GM18502 (cell line): ENCODE measurements around the gene CRY2.
"Not testable (repeated sequence)": the region's sequence is repeated elsewhere in the genome, so short reads cannot be mapped to it uniquely, and the experiment has no call there.

Experiments used
- ATAC-seq: cut with Tn5 transposase; IDR thresholded peaks from one replicate; pipeline ENCODE4 v1.9.1; 2021; ENCODE audit warnings: mild to moderate bottlenecking; ENCODE audit not compliant: unreplicated experiment, poor library complexity

CRY2 gene

GRCh38 chr11:45811109-45811435 lies 36.2 kb upstream of the CRY2 start:
- no peak for ATAC-seq

GRCh38 chr11:45811571-45812290 lies 35.5 kb upstream of the CRY2 start:
- ATAC-seq: no peak

GRCh38 chr11:45812581-45813548 lies 34.4 kb upstream of the CRY2 start:
- no peak for ATAC-seq

GRCh38 chr11:45815747-45816146 lies 31.5 kb upstream of the CRY2 start:
- ATAC-seq: no peak

GRCh38 chr11:45816614-45817013 lies 30.7 kb upstream of the CRY2 start:
- no peak for ATAC-seq

- ATAC-seq: peak; percentile 80
These were observed 30.1 kb upstream of the CRY2 start for GRCh38 chr11:45817191-45817590.

GRCh38 chr11:45818961-45819605 lies 28.2 kb upstream of the CRY2 start:
- ATAC-seq: no peak

GRCh38 chr11:45820211-45820857 lies 26.9 kb upstream of the CRY2 start:
- ATAC-seq: no peak

GRCh38 chr11:45826492-45826891 lies 20.8 kb upstream of the CRY2 start:
- ATAC-seq: not testable (repeated sequence)

- ATAC-seq: no peak
These were observed 20.2 kb upstream of the CRY2 start for GRCh38 chr11:45827123-45827522.

GRCh38 chr11:45828996-45829395 lies 18.3 kb upstream of the CRY2 start:
- no peak for ATAC-seq

GRCh38 chr11:45830596-45830995 lies 16.7 kb upstream of the CRY2 start:
- ATAC-seq: no peak

GRCh38 chr11:45832811-45833441 lies 14.3 kb upstream of the CRY2 start:
- ATAC-seq: no peak

- ATAC-seq: no peak
These were observed 13.5 kb upstream of the CRY2 start for GRCh38 chr11:45833761-45834160.

GRCh38 chr11:45834298-45834756 lies 12.9 kb upstream of the CRY2 start:
- ATAC-seq: no peak

GRCh38 chr11:45839204-45839603 lies 8.1 kb upstream of the CRY2 start:
- no peak for ATAC-seq

- not testable (repeated sequence) for ATAC-seq
These were observed 7.0 kb upstream of the CRY2 start for GRCh38 chr11:45840251-45840650.

- peak; percentile 29 for ATAC-seq
These were observed 3.9 kb upstream of the CRY2 start for GRCh38 chr11:45843158-45843924.
